ENCODE data around the gene KIF21A. TPM values are rescaled to one million over a fixed set of nuclear protein-coding genes. Genes with fewer than 3 reads are reported as not detected.

The KIF21A gene
- total and polyA plus RNA-seq, 2 of the 13 experiments (the other 11 are each of a cell fraction or from before 2014, with no cell fraction given): 20.6 to 39.7 TPM

DNA sequence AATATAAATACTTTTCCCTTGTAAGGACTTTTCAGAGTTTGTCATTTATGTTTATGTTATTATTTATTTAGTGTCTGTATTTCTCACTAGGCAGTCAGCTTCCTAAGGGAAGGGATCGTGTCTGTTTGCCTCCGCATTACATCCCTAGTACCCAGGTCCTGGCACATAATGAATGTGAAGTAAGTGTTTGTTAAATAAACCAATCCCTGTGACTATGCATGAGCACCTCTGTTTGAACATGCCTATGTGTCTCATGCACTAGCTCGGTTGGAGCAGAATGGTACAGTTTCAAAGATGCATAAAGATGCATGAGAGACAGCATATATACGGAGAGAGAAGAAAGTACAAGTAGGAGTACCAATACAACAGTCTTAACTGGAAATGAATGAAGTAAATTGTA, 99.3 kb downstream of the KIF21A start (continued):
- TF ChIP-seq, protein P1, sequence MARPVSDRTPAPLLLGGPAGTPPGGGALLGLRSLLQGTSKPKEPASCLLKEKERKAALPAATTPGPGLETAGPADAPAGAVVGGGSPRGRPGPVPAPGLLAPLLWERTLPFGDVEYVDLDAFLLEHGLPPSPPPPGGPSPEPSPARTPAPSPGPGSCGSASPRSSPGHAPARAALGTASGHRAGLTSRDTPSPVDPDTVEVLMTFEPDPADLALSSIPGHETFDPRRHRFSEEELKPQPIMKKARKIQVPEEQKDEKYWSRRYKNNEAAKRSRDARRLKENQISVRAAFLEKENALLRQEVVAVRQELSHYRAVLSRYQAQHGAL (CRISPR knock-in tag; IDR thresholded peaks at IDR 0.05; ENCODE audit: not compliant biosample characterization): no peak
- TF ChIP-seq ZNF674 (CRISPR knock-in tag; IDR thresholded peaks at IDR 0.05; ENCODE audit: low read depth): no peak

DNA sequence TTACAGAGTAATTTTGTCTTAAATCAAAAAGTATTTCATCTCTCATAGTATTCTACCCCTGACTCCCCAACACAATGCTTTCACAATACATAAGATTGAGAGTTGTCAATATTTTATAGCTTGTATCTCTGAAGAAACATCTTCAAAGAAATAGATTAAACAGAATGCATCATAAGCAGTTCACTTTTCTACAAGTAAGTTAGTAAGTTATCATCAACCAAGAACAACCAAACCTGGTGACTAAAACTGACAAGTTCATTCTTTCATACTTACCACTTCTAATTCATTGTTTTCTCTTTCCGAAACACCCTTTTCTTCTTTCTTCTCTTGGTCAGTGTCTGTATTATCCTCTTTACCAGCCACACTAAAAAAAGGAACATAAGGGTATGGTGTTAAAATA, 101.2 kb downstream of the KIF21A start:
- 97% methylated on average over 1 of the region's 1 CpG for WGBS (ENCODE audit: low lambda C conversion rate)
- FAIRE-seq: no peak
- no TSS peak for BruUV-seq (replicated peaks)

DNA sequence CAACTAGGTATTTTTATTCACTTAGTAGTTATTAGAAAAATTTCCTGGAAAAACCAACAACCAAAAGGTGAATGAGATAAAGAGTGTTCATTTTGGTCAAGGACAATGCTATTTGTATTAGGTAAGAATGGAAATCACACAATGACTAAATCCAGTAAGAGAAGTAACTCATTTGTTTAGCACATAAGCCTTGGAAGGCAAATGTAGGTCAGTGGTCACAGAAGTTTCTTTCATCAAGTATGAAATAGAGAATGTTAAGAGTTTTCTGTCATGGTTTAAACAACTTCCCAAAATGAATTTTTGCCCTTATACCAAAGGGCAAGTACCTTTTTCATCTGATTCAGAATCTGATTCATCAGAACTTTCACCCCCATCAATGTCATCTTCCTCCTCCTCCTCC, 101.7 kb downstream of the KIF21A start:
- Histone ChIP-seq H3K4me2 (ENCODE audit: low read depth, low read length) (no peak overlapping the region), H3K79me2 (ENCODE audit: insufficient read depth, low read length) (no peaks in the 10 kb centered on the region), H3K9ac (ENCODE audit: insufficient read depth, low read depth, low read length) (no peak overlapping the region), H4K20me1 (ENCODE audit: insufficient read depth, low read length) (no peaks in the 10 kb centered on the region), H3K4me1 (ENCODE audit: insufficient read depth, low read length) (peaks cover 9% of the 10 kb centered on the region; the same call in 1 of the 2 replicates), H3K27ac (ENCODE audit: extremely low read length, insufficient read depth, low read length) (no peak overlapping the region), H3K4me3 (replicated peaks in 1 of 3; ENCODE audit: insufficient read depth in 1 of 3, low read depth in 2 of 3, low read length in 3 of 3) (no peak overlapping the region), H2AFZ (ENCODE audit: low read length) (no peak overlapping the region), H3K36me3 (replicated peaks in 1 of 2; ENCODE audit: control insufficient read depth in 1 of 2, insufficient read depth in 2 of 2, low read length in 2 of 2) (peaks cover 0 to 6% of the 10 kb centered on the region in 2 experiments; a peak in 3 of 5 replicates), H3K27me3 (ENCODE audit: control insufficient read depth in 1 of 2, insufficient read depth in 2 of 2, low read length in 2 of 2) (no peaks in the 10 kb centered on the region), H3K9me3 (ENCODE audit: low read length) (no peaks in the 10 kb centered on the region)
- ChIA-PET POLR2A (no interaction called here), CTCF (ENCODE audit: low intra/inter-chr PET ratio, low total read pairs) (no interaction called here)
- no peak for FAIRE-seq
- in situ Hi-C loops (cut with HindIII; ENCODE audit: extremely low pct_ligation_motif_present, low pct_unique_long_range_greater_than_20kb) (no loop called here), intact Hi-C loops (cut with micrococcal nuclease; ENCODE audit: unreplicated experiment) (no loop called here)
- DNase-seq (ENCODE audit: low spot score): peak; percentile 43
- ATAC-seq: no peak; the same call in 2 of the 3 replicates
- no TSS peak for BruUV-seq (replicated peaks)
- no peak for TF ChIP-seq KMT2B (CRISPR knock-in tag; IDR thresholded peaks at IDR 0.05)
- peak; percentile 33; the same call in 1 of the 2 replicates for TF ChIP-seq SOX5 (CRISPR knock-in tag; IDR thresholded peaks at IDR 0.05; ENCODE audit: borderline replicate concordance)
- TF ChIP-seq RARA (CRISPR knock-in tag; IDR thresholded peaks at IDR 0.05): peak; percentile 87
- TF ChIP-seq, protein P2, sequence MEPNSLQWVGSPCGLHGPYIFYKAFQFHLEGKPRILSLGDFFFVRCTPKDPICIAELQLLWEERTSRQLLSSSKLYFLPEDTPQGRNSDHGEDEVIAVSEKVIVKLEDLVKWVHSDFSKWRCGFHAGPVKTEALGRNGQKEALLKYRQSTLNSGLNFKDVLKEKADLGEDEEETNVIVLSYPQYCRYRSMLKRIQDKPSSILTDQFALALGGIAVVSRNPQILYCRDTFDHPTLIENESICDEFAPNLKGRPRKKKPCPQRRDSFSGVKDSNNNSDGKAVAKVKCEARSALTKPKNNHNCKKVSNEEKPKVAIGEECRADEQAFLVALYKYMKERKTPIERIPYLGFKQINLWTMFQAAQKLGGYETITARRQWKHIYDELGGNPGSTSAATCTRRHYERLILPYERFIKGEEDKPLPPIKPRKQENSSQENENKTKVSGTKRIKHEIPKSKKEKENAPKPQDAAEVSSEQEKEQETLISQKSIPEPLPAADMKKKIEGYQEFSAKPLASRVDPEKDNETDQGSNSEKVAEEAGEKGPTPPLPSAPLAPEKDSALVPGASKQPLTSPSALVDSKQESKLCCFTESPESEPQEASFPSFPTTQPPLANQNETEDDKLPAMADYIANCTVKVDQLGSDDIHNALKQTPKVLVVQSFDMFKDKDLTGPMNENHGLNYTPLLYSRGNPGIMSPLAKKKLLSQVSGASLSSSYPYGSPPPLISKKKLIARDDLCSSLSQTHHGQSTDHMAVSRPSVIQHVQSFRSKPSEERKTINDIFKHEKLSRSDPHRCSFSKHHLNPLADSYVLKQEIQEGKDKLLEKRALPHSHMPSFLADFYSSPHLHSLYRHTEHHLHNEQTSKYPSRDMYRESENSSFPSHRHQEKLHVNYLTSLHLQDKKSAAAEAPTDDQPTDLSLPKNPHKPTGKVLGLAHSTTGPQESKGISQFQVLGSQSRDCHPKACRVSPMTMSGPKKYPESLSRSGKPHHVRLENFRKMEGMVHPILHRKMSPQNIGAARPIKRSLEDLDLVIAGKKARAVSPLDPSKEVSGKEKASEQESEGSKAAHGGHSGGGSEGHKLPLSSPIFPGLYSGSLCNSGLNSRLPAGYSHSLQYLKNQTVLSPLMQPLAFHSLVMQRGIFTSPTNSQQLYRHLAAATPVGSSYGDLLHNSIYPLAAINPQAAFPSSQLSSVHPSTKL (CRISPR knock-in tag; IDR thresholded peaks at IDR 0.05): 0 out of 2 replicates have a peak, but pooled peaks have one; percentile 44
- peak; percentile 46; the same call in 1 of the 2 replicates for TF ChIP-seq PPARG (CRISPR knock-in tag; conservative IDR thresholded peaks at IDR 0.05)
- no peak for TF ChIP-seq MEIS1 (CRISPR knock-in tag; IDR thresholded peaks at IDR 0.05; ENCODE audit: borderline replicate concordance)
- TF ChIP-seq ZNF619 (CRISPR knock-in tag; IDR thresholded peaks at IDR 0.05): no peak
- no peak for TF ChIP-seq SOX13 (IDR thresholded peaks at IDR 0.05)
- peak in 1 of 2 experiments; percentile 68; a peak in 2 of 4 replicates for TF ChIP-seq SOX13 (CRISPR knock-in tag; conservative IDR thresholded peaks at IDR 0.05 in 1 of 2, IDR thresholded peaks at IDR 0.05 in 1 of 2)
- no peak for TF ChIP-seq TSC22D2 (CRISPR knock-in tag; IDR thresholded peaks at IDR 0.05; ENCODE audit: borderline replicate concordance)
- no peak for TF ChIP-seq PAX8 (CRISPR knock-in tag; IDR thresholded peaks at IDR 0.05; ENCODE audit: borderline replicate concordance)

More for the DNA sequence above, 101.2 kb downstream of the KIF21A start:
- Histone ChIP-seq H3K27me3 (ENCODE audit: control insufficient read depth in 1 of 2, insufficient read depth in 2 of 2, low read length in 2 of 2) (no peaks in the 10 kb centered on the region), H3K4me2 (ENCODE audit: low read depth, low read length) (no peak overlapping the region), H3K9ac (ENCODE audit: insufficient read depth, low read depth, low read length) (no peak overlapping the region), H3K4me1 (ENCODE audit: insufficient read depth, low read length) (peaks cover 9% of the 10 kb centered on the region; the same call in 1 of the 2 replicates), H3K36me3 (replicated peaks in 1 of 2; ENCODE audit: control insufficient read depth in 1 of 2, insufficient read depth in 2 of 2, low read length in 2 of 2) (peaks cover 0 to 6% of the 10 kb centered on the region in 2 experiments; a peak in 3 of 5 replicates), H3K79me2 (ENCODE audit: insufficient read depth, low read length) (no peaks in the 10 kb centered on the region), H3K9me3 (ENCODE audit: low read length) (no peaks in the 10 kb centered on the region), H2AFZ (ENCODE audit: low read length) (no peak overlapping the region), H4K20me1 (ENCODE audit: insufficient read depth, low read length) (no peaks in the 10 kb centered on the region), H3K27ac (ENCODE audit: extremely low read length, insufficient read depth, low read length) (no peak overlapping the region), H3K4me3 (replicated peaks in 1 of 3; ENCODE audit: insufficient read depth in 1 of 3, low read depth in 2 of 3, low read length in 3 of 3) (no peak overlapping the region)
- no peak for DNase-seq (ENCODE audit: low spot score)
- ChIA-PET POLR2A (no interaction called here), CTCF (ENCODE audit: low intra/inter-chr PET ratio, low total read pairs) (no interaction called here)
- TF ChIP-seq ZFP36L1 (CRISPR knock-in tag; IDR thresholded peaks at IDR 0.05) (no peak), FOXJ3 (CRISPR knock-in tag; IDR thresholded peaks at IDR 0.05; ENCODE audit: borderline replicate concordance) (no peak)
- intact Hi-C loops (cut with micrococcal nuclease; ENCODE audit: unreplicated experiment) (no loop called here), in situ Hi-C loops (cut with HindIII; ENCODE audit: extremely low pct_ligation_motif_present, low pct_unique_long_range_greater_than_20kb) (no loop called here)
- ATAC-seq: no peak
